ENCODE data around the gene ACOX3.

Gene ACOX3

GRCh38 chr4:8467016-8467415 lies 26.5 kb upstream of the ACOX3 start:
- no peak for DNase-seq

GRCh38 chr4:8465615-8466611 lies 25.4 kb upstream of the ACOX3 start:
- no peak for DNase-seq

- DNase-seq = no peak
Observed at GRCh38 chr4:8464381-8464780, 23.9 kb upstream of the ACOX3 start.

- no peak for DNase-seq
Observed at GRCh38 chr4:8463811-8464210, 23.3 kb upstream of the ACOX3 start.

- DNase-seq = no peak
Observed at GRCh38 chr4:8461616-8462015, 21.1 kb upstream of the ACOX3 start.

- no peak for DNase-seq
Observed at GRCh38 chr4:8461086-8461485, 20.6 kb upstream of the ACOX3 start.

- DNase-seq = no peak
Observed at GRCh38 chr4:8459867-8460445, 19.4 kb upstream of the ACOX3 start.

GRCh38 chr4:8457646-8458252 lies 17.2 kb upstream of the ACOX3 start:
- DNase-seq = no peak

- no peak for DNase-seq
Observed at GRCh38 chr4:8453957-8454356, 13.4 kb upstream of the ACOX3 start.

- no peak for DNase-seq
Observed at GRCh38 chr4:8451440-8452182, 11.1 kb upstream of the ACOX3 start.

- no peak for DNase-seq
Observed at GRCh38 chr4:8446122-8446521, 5.6 kb upstream of the ACOX3 start.

- DNase-seq = no peak
Observed at GRCh38 chr4:8443801-8444200, 3.3 kb upstream of the ACOX3 start.

GRCh38 chr4:8442596-8443358 lies 2.3 kb upstream of the ACOX3 start:
- DNase-seq = no peak

GRCh38 chr4:8441499-8442091 lies 1.1 kb upstream of the ACOX3 start:
- DNase-seq = no peak

GRCh38 chr4:8439914-8440491 lies 520 bp downstream of the ACOX3 start:
- peak; percentile 53 for DNase-seq

- DNase-seq = no peak
Observed at GRCh38 chr4:8439168-8439567, 1.4 kb downstream of the ACOX3 start.

GRCh38 chr4:8438743-8439142 lies 1.8 kb downstream of the ACOX3 start:
- DNase-seq = no peak

GRCh38 chr4:8437281-8437680 lies 3.2 kb downstream of the ACOX3 start:
- no peak for DNase-seq

GRCh38 chr4:8435656-8436121 lies 4.8 kb downstream of the ACOX3 start:
- DNase-seq = no peak

GRCh38 chr4:8434251-8435073 lies 6.1 kb downstream of the ACOX3 start:
- DNase-seq = no peak

Data from fibroblast of skin of scalp (primary cell).